ENCODE data around the gene HSFY2.
"Not testable (repeated sequence)": the region's sequence is repeated elsewhere in the genome, so short reads cannot be mapped to it uniquely, and the experiment has no call there.

DNA sequence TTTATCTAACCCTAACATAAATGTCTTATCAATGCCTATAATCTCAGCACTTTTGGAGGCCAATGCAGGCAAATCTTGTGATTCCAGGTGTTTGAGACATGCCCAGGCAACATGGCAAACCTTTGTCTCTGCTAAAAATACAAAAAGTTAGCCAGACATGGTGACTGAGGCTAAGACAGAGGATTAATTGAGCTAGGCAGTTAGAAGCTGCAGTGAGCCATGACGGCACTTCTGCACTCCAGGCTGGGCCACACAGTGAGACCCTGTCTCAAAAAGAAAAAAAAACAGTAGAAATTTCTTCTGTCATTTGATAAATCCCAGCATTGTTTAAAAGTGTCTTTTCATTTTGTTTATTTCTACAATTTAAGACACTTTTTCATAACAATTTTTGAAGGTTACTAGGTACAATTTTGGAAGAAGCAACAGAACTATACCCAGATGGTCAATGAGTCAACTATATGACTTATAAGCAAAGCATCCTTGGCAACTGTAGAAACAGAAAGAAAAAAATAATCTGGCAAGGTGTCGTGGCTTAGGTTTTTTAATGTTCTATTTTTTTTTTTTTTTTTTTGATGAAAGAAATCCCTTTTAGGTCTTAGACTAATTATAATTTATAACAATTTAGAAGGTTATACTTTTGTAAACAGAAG lies 15.3 kb upstream of the HSFY2 start:
- TF ChIP-seq, protein P1, sequence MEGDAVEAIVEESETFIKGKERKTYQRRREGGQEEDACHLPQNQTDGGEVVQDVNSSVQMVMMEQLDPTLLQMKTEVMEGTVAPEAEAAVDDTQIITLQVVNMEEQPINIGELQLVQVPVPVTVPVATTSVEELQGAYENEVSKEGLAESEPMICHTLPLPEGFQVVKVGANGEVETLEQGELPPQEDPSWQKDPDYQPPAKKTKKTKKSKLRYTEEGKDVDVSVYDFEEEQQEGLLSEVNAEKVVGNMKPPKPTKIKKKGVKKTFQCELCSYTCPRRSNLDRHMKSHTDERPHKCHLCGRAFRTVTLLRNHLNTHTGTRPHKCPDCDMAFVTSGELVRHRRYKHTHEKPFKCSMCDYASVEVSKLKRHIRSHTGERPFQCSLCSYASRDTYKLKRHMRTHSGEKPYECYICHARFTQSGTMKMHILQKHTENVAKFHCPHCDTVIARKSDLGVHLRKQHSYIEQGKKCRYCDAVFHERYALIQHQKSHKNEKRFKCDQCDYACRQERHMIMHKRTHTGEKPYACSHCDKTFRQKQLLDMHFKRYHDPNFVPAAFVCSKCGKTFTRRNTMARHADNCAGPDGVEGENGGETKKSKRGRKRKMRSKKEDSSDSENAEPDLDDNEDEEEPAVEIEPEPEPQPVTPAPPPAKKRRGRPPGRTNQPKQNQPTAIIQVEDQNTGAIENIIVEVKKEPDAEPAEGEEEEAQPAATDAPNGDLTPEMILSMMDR (IDR thresholded peaks at IDR 0.05; ENCODE audit: low read depth, low read length): not testable (repeated sequence)
- TF ChIP-seq POLR2A (IDR thresholded peaks at IDR 0.05; ENCODE audit: extremely low read depth, insufficient read length); MYC (IDR thresholded peaks at IDR 0.05; ENCODE audit: low read depth, low read length): not testable (repeated sequence)
- TF ChIP-seq, protein P2, sequence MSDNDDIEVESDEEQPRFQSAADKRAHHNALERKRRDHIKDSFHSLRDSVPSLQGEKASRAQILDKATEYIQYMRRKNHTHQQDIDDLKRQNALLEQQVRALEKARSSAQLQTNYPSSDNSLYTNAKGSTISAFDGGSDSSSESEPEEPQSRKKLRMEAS (IDR thresholded peaks at IDR 0.05; ENCODE audit: low read depth, low read length): not testable (repeated sequence)
